HFFc6 (cell line): Measurements from ENCODE around the gene ACSL6. TPM values are rescaled to one million over a fixed set of nuclear protein-coding genes. Genes with fewer than 3 reads are reported as not detected.
A peak's percentile ranks its signal among the peaks of the same experiment; 100 is the strongest.

Experiments used
- DNase-seq: peaks from one replicate; pipeline ENCODE4 v3.0.0-alpha.2; 2018
- H3K27ac Mint-ChIP-seq: 2 replicates; pipeline ENCODE4 v1.8.0; 2020; ENCODE audit warnings: mild to moderate bottlenecking, mixed read lengths
- H3K27me3 Mint-ChIP-seq: 2 replicates; pipeline ENCODE4 v1.8.0; 2021; ENCODE audit warnings: mild to moderate bottlenecking, moderate library complexity, mixed read lengths; ENCODE audit not compliant: insufficient read depth
- H3K36me3 Mint-ChIP-seq: 2 replicates; pipeline ENCODE4 v1.8.0; 2021; ENCODE audit warnings: low read depth, mixed read lengths
- H3K4me1 Mint-ChIP-seq: 2 replicates; pipeline ENCODE4 v1.8.0; 2020; ENCODE audit warnings: low read depth, mixed read lengths
- H3K4me3 Mint-ChIP-seq: 2 replicates; pipeline ENCODE4 v1.8.0; 2020; ENCODE audit warnings: mild to moderate bottlenecking, moderate library complexity, mixed read lengths
- H3K9me3 Mint-ChIP-seq: 2 replicates; pipeline ENCODE4 v1.8.0; 2020; ENCODE audit warnings: mild to moderate bottlenecking, mixed read lengths
- total RNA-seq, 6 experiments: library from RNA; stranded (reverse); fragmentation: NEBNext Ultra II Directional; extraction: Animal tissue kit (Norgen Biotek cat#: 25700); gene quantifications; 2 replicates in 1 of 6; 3 replicates in 5 of 6; pipeline ENCODE4 v1.2.3, GENCODE V29; 2021
- TF ChIP-seq, protein P1 (sequence below): fragments of 200-600 bp; sonication (generic); IDR thresholded peaks from 2 replicates; pipeline ENCODE4 v1.5.0; 2021; ENCODE audit warnings: antibody characterized with exemption, mild to moderate bottlenecking

Gene ACSL6
- total RNA-seq, 6 experiments from 2014 or later, result not detected

DNA sequence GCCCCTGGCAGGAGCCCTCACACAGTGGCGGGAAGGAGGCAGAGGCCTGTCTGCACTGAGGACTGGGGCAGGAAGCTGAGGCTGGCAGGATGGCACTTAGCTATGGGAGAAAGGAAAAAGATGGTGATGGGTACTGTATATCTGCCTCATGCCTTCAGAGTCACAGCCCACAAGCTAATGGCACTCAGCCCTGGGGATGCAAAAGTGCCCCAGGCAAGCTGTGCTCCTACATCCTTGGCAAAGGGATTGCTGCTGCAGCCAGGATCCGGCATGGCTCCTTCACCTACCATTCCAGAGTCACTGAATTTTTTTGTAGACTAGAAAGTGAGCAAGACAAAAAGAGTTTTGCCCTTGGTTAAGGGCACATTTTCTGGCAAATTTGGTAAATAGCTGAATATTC, 8.7 kb downstream of the ACSL6 start:
- H3K9me3 Mint-ChIP-seq, result no peaks in the 10 kb centered on the region
- H3K4me3 Mint-ChIP-seq, result peak overlapping the region; percentile 9; the same call in 1 of the 2 replicates
- no peak for DNase-seq
- peaks cover 7% of the 10 kb centered on the region; the same call in 1 of the 2 replicates for H3K27me3 Mint-ChIP-seq
- peak overlapping the region; percentile 57; the same call in 1 of the 2 replicates for H3K27ac Mint-ChIP-seq
- no peaks in the 10 kb centered on the region for H3K36me3 Mint-ChIP-seq
- TF ChIP-seq, protein P1, sequence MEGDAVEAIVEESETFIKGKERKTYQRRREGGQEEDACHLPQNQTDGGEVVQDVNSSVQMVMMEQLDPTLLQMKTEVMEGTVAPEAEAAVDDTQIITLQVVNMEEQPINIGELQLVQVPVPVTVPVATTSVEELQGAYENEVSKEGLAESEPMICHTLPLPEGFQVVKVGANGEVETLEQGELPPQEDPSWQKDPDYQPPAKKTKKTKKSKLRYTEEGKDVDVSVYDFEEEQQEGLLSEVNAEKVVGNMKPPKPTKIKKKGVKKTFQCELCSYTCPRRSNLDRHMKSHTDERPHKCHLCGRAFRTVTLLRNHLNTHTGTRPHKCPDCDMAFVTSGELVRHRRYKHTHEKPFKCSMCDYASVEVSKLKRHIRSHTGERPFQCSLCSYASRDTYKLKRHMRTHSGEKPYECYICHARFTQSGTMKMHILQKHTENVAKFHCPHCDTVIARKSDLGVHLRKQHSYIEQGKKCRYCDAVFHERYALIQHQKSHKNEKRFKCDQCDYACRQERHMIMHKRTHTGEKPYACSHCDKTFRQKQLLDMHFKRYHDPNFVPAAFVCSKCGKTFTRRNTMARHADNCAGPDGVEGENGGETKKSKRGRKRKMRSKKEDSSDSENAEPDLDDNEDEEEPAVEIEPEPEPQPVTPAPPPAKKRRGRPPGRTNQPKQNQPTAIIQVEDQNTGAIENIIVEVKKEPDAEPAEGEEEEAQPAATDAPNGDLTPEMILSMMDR, result no peak
- H3K4me1 Mint-ChIP-seq, result peaks cover 22% of the 10 kb centered on the region

DNA sequence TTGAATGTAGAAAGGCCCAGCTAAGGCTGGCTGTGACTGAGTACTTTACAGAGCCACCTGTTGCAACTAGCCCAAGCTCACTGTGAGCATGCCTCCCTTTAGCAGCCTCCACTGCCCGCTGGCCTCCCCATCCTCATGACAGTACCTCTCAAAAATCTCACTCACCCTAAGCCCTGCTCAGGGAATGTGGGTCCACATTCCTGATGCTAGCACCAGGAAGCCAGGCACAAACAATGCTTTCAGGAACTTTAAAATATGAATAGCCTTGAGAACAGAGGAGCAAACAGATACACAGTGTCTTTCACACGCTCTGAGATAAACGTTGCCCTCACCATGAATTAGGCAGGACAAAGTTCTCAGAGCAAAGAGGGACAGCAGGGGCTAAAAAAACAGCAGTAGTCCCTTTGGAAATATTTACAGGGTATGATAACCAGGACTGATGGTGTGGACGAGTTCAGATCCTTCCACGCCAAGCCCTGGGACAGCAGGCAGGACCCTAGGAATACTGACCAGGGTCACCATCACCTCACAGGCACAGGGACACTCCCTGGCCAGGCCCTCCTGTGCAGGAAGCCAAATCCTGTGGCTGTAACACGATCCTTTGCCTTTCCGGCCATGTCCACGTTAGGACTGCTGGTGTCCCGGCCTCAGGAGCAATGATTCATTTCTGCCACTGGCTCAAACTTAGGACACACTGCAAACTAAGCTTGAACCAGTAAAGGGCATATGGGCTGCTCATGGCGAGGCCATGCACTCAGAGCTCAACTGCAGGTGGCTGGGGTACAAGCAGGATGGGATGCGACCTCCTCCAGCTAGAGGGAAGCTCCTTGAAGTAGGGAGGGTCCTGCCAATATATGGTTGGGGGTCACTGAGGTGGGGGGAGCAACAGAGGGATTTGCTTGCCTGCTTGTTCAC, 9.6 kb downstream of the ACSL6 start:
- Mint-ChIP-seq H3K4me3 (peak overlapping the region; percentile 9; the same call in 1 of the 2 replicates), H3K36me3 (no peaks in the 10 kb centered on the region), H3K27me3 (peaks cover 7% of the 10 kb centered on the region; the same call in 1 of the 2 replicates), H3K9me3 (no peaks in the 10 kb centered on the region), H3K27ac (peak overlapping the region; percentile 57), H3K4me1 (peaks cover 22% of the 10 kb centered on the region)
- TF ChIP-seq, protein P1, result no peak
- peak; percentile 71 for DNase-seq

DNA sequence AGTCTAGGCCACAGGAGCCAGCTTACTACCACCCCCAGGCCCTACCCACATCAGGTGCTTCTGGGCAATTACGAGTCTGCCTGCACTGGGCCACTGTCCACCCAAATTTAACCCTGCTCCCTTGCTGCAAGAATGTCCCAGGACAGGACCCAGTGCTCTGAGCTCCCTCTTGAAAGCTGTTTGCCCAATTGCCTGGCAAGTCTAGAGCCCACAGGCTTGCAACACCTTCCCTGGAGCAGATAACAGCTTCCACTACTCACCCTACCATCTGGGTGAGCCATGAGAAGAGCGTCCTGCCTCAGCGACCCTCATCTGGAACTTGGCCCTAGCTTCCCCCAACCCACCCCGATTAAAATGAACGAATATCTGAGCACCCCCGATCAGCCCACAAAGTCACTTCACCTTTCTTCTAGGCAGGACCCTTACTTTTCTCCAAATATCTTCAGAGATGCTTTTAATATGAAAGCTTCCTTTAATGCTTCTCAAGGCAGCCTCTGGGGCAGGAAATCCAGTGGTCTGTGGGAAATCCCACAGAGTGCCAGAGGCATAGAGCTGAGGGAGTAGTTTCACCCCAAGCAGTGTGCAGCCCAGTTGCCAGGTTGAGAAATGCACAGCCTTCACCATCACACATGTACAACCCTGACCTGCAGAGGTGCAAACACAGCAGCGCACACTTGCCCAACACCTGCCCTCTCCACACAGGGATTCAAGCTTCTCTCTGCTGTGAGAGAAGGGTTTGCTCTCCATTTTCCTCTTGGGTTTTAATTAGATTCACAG, 10.6 kb downstream of the ACSL6 start:
- no peak overlapping the region for H3K4me3 Mint-ChIP-seq
- no peak overlapping the region; the same call in 1 of the 2 replicates for H3K27ac Mint-ChIP-seq
- peaks cover 7% of the 10 kb centered on the region; the same call in 1 of the 2 replicates for H3K27me3 Mint-ChIP-seq
- TF ChIP-seq, protein P1, result no peak
- H3K9me3 Mint-ChIP-seq, result no peaks in the 10 kb centered on the region
- no peak for DNase-seq
- no peaks in the 10 kb centered on the region for H3K36me3 Mint-ChIP-seq
- peaks cover 22% of the 10 kb centered on the region for H3K4me1 Mint-ChIP-seq

DNA sequence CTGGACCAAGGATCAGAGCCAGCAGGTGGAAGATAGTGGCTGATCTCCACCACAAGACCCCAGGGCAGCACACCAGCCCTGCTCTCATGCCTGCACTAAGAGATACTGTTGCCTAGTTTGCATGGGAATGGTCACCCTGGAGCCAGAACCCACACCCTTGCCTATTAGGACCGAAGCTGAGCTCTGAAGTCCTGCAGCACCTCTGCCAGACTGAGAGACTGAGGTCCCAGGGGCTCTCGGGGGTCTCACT, 11.3 kb downstream of the ACSL6 start:
- no peak overlapping the region for H3K4me3 Mint-ChIP-seq
- H3K9me3 Mint-ChIP-seq, result no peaks in the 10 kb centered on the region
- H3K36me3 Mint-ChIP-seq, result no peaks in the 10 kb centered on the region
- peaks cover 7% of the 10 kb centered on the region; the same call in 1 of the 2 replicates for H3K27me3 Mint-ChIP-seq
- peaks cover 22% of the 10 kb centered on the region for H3K4me1 Mint-ChIP-seq
- TF ChIP-seq, protein P1, result no peak
- no peak overlapping the region for H3K27ac Mint-ChIP-seq
- DNase-seq, result no peak

DNA sequence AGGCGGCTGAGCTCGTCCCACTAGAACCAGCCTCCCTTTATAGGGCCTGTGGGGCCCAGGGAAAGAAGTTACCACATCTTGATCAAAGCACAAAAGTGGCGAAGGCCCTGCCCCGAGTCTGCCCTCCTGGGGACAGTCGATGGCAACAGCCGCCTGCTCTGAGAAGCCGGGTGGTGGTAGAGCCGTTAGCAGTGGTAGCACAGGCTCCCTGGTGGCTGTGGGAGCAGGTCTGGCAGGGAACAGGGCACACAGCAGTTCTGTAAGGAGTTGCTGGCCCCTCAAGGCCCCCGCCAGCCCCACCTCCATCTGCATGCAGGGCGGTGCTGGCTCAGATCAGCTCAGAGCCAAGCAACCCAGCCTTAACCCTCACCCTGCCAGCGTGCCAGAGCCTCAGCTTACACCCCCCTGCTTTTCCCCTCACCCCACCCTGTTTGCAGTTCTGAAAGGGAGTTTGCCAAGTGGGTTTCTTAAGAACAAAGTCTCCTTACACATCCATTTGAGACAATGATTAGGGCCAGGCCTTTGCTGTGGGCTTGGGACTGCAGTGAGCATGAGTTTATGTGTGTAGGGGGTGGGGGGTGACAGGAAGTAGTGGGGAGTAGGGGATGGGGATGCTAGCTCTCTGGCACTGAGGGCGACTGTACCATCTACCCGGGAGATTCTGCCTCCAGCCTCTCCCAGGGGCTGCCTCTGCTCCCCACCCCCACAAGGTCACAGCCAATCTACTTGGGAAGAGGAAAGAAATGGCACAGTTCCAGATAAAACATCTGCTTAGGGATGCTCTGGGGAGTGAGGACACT, 11.8 kb downstream of the ACSL6 start:
- no peak for DNase-seq
- Mint-ChIP-seq H3K9me3 (no peaks in the 10 kb centered on the region), H3K4me3 (no peak overlapping the region), H3K4me1 (peaks cover 22% of the 10 kb centered on the region), H3K27ac (no peak overlapping the region), H3K36me3 (no peaks in the 10 kb centered on the region), H3K27me3 (peaks cover 9% of the 10 kb centered on the region; the same call in 1 of the 2 replicates)
- TF ChIP-seq, protein P1, result no peak
